Measurements from ENCODE around the gene FAM83E. TPM values are rescaled to one million over a fixed set of nuclear protein-coding genes. Genes with fewer than 3 reads are reported as not detected.

The FAM83E gene
- total RNA-seq, 2 experiments from 2014 or later = 3.0 to 3.7 TPM

DNA sequence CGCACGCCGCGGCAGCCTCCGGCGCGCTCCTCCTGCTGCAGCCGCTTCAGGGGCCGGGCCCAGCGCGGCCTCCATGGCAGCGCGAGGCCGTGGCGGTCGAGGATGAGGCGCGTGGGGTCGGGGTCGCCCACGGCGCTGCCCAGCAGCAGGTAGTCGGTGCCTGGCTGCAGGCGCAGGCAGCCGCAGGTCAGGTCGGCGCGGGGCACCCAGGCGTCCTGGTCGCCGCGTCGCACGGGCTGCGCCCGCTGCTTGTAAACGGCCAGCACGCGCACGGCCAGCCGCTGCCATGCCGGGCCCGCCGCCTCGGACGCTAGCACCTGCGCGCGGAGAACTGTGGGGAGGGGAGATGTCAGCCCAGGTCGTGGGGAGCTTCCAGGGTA is 46.8 kb upstream of the FAM83E start:
- Histone ChIP-seq H3K36me3 (ENCODE audit: insufficient read depth, low read length) (no peaks in the 10 kb centered on the region), H3K4me2 (ENCODE audit: low read length) (no peak overlapping the region), H3K27ac (ENCODE audit: low read depth, low read length, poor library complexity, severe bottlenecking) (no peak overlapping the region), H3K4me1 (ENCODE audit: insufficient read depth, low read length, poor library complexity, severe bottlenecking) (peaks cover 11% of the 10 kb centered on the region), H3K4me3 (ENCODE audit: low read depth, low read length, poor library complexity, severe bottlenecking) (no peak overlapping the region), H2AFZ (ENCODE audit: low read length) (peak overlapping the region; percentile 90; the same call in 1 of the 2 replicates), H3K9me3 (ENCODE audit: low read length) (no peaks in the 10 kb centered on the region), H4K20me1 (ENCODE audit: insufficient read depth, low read length) (no peaks in the 10 kb centered on the region), H3K79me2 (ENCODE audit: insufficient read depth, low read depth, low read length) (no peaks in the 10 kb centered on the region), H3K9me2 (ENCODE audit: insufficient read depth, low read length) (no peaks in the 10 kb centered on the region)
- ChIA-PET POLR2A (no interaction called here), CTCF (ENCODE audit: unreplicated experiment) (no interaction called here)
- DNase-seq (ENCODE audit: low spot score) = no peak
- no TSS peak for BruUV-seq (replicated peaks)
- TF ChIP-seq, protein P1, sequence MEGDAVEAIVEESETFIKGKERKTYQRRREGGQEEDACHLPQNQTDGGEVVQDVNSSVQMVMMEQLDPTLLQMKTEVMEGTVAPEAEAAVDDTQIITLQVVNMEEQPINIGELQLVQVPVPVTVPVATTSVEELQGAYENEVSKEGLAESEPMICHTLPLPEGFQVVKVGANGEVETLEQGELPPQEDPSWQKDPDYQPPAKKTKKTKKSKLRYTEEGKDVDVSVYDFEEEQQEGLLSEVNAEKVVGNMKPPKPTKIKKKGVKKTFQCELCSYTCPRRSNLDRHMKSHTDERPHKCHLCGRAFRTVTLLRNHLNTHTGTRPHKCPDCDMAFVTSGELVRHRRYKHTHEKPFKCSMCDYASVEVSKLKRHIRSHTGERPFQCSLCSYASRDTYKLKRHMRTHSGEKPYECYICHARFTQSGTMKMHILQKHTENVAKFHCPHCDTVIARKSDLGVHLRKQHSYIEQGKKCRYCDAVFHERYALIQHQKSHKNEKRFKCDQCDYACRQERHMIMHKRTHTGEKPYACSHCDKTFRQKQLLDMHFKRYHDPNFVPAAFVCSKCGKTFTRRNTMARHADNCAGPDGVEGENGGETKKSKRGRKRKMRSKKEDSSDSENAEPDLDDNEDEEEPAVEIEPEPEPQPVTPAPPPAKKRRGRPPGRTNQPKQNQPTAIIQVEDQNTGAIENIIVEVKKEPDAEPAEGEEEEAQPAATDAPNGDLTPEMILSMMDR (conservative IDR thresholded peaks at IDR 0.05; ENCODE audit: low read length) = no peak
- no peak for TF ChIP-seq EZH2phosphoT487 (IDR thresholded peaks at IDR 0.05; ENCODE audit: borderline replicate concordance, low read depth, low read length)
- intact Hi-C loops (cut with micrococcal nuclease; ENCODE audit: unreplicated experiment) = no loop called here

DNA sequence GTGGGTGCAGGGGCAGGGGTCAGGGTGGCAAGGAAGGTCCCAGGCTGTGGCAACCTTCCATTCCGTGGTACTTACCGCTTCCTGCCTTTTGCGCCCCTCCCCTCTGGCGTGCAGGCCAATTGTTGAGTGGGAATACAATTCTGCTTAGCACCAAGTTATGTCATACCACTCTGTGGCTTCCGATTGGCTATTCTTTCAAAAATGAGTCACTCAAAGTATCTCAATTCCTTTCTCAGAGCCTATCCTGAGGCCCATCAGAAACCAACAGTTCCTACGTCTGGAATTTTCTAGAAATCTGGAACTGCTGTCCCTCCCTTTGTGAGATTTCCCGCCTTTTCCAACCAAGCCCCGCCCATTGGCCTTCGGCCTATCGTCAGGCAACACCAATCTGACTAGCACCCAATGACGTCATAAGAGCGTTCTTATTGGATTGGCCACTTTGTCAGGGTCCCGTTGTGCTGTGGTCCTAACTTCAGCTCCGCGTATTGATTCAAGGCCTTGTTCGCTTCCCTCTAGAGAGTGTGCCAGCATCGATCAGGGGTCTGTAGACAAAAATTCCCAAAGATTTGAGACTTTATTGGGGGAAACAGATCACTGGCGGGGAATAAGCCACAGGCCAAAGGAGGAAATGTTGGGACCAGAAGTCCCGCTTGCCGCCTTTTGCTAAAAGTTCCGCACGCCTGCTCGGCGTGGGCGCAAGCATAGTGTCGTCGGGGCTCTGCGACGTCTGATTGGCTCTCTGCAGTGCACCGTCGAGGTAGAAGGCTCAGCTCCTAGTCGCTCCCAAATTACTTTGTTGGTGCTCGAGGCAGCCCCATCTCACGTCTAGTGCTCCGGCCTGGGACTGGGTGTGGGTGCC is 46.2 kb upstream of the FAM83E start:
- ChIA-PET CTCF (ENCODE audit: unreplicated experiment) (no interaction called here), POLR2A (no interaction called here)
- no peaks in the 10 kb centered on the region for H3K9me3 ChIP-seq (ENCODE audit: low read length)
- DNase-seq (ENCODE audit: low spot score) = peak; percentile 99
- H3K79me2 ChIP-seq (ENCODE audit: insufficient read depth, low read depth, low read length) = no peaks in the 10 kb centered on the region
- H3K4me1 ChIP-seq (ENCODE audit: insufficient read depth, low read length, poor library complexity, severe bottlenecking) = peaks cover 11% of the 10 kb centered on the region
- H2AFZ ChIP-seq (ENCODE audit: low read length) = peak overlapping the region; percentile 90
- H3K4me2 ChIP-seq (ENCODE audit: low read length) = peak overlapping the region; percentile 46
- no peaks in the 10 kb centered on the region for H3K9me2 ChIP-seq (ENCODE audit: insufficient read depth, low read length)
- intact Hi-C loops (cut with micrococcal nuclease; ENCODE audit: unreplicated experiment) = no loop called here
- H3K36me3 ChIP-seq (ENCODE audit: insufficient read depth, low read length) = no peaks in the 10 kb centered on the region
- H4K20me1 ChIP-seq (ENCODE audit: insufficient read depth, low read length) = no peaks in the 10 kb centered on the region
- TF ChIP-seq, protein P1 (conservative IDR thresholded peaks at IDR 0.05; ENCODE audit: low read length) = no peak
- no peak for TF ChIP-seq EZH2phosphoT487 (IDR thresholded peaks at IDR 0.05; ENCODE audit: borderline replicate concordance, low read depth, low read length)
- peak overlapping the region; percentile 57 for H3K27ac ChIP-seq (ENCODE audit: low read depth, low read length, poor library complexity, severe bottlenecking)
- peak overlapping the region; percentile 27 for H3K4me3 ChIP-seq (ENCODE audit: low read depth, low read length, poor library complexity, severe bottlenecking)
- no TSS peak for BruUV-seq (replicated peaks)

DNA sequence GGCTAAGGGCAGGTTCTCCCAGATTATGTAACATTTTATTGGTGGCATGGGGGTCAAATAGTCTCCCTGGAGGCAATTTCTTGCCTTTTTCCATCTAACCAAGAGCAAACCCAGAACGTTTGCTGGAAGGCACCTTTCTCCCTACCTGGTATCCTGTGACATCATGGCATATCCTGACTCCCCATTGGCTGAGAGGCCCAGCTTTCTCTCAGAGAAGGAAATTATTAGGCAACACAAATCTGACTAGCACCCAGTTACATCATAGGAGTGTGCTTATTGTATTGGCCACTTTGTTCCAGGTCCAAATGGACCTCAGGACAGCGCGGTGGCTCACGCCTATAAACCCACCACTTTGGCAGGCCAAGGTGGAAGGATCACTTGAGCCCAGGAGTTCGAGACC is 44.9 kb upstream of the FAM83E start:
- intact Hi-C loops (cut with micrococcal nuclease; ENCODE audit: unreplicated experiment) = no loop called here
- no peaks in the 10 kb centered on the region for H4K20me1 ChIP-seq (ENCODE audit: insufficient read depth, low read length)
- H3K79me2 ChIP-seq (ENCODE audit: insufficient read depth, low read depth, low read length) = no peaks in the 10 kb centered on the region
- no peak for DNase-seq (ENCODE audit: low spot score)
- peaks cover 11% of the 10 kb centered on the region for H3K4me1 ChIP-seq (ENCODE audit: insufficient read depth, low read length, poor library complexity, severe bottlenecking)
- ChIA-PET CTCF (ENCODE audit: unreplicated experiment) (no interaction called here), POLR2A (no interaction called here)
- H3K4me3 ChIP-seq (ENCODE audit: low read depth, low read length, poor library complexity, severe bottlenecking) = no peak overlapping the region
- no peak overlapping the region for H3K4me2 ChIP-seq (ENCODE audit: low read length)
- H3K9me2 ChIP-seq (ENCODE audit: insufficient read depth, low read length) = no peaks in the 10 kb centered on the region
- no peak overlapping the region for H3K27ac ChIP-seq (ENCODE audit: low read depth, low read length, poor library complexity, severe bottlenecking)
- H3K9me3 ChIP-seq (ENCODE audit: low read length) = no peaks in the 10 kb centered on the region
- no peak overlapping the region for H2AFZ ChIP-seq (ENCODE audit: low read length)
- TF ChIP-seq EZH2phosphoT487 (IDR thresholded peaks at IDR 0.05; ENCODE audit: borderline replicate concordance, low read depth, low read length) = no peak
- TF ChIP-seq, protein P1 (conservative IDR thresholded peaks at IDR 0.05; ENCODE audit: low read length) = no peak
- no TSS peak for BruUV-seq (replicated peaks)
- no peaks in the 10 kb centered on the region for H3K36me3 ChIP-seq (ENCODE audit: insufficient read depth, low read length)

All from OCI-LY7 (cell line).